ENCODE data around the gene ZC3H12A.

The ZC3H12A gene

DNA sequence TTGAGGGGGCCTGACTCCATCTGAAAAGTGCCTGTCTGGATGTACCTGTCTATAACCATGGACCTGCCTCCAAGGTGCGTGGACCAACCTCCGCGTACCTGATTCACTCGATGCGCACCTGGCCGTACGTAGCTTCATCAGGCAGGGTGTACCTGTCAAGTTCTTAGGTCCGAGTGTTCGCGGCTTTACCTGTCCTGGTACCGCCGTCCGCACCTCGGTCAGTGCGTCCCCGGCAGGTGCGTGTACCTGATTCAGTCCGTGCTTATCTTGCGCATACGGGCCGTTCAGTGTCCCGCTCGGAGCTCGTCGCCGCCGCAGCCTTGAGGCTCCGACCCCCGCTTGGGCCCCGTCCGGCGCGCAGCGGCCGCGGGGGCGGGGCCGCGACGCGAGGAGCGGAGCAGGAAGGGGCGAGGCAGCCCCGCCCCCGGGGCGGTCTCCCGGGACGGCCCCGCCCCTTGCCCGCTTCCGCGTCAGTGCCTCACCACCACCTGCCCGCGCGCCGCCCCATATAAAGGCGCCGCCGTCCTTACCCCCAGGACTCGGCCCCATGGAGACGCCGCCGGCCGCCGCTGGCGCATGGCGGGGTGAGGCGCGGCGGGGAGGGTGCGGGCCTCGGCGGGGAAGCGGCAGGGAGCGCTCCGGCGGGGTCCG, at the start of gene ZC3H12A:
TSS of gene ZC3H12A (plus strand) at position 535 of the 651 bp plus-strand sequence. CDS start 917 bp downstream, outside the sequence.
- peaks cover 48% of the 10 kb centered on the region for H3K4me1 ChIP-seq (ENCODE audit: insufficient read depth, low read length)
- H3K36me3 ChIP-seq (ENCODE audit: insufficient read depth, low read length): peaks cover 2% of the 10 kb centered on the region
- H2AFZ ChIP-seq (ENCODE audit: low read depth, low read length): peak within 1 kb of the TSS; percentile 70
- no peaks in the 10 kb centered on the region for H3K9me3 ChIP-seq (ENCODE audit: low read length)
- H3K27me3 ChIP-seq (ENCODE audit: insufficient read depth, low read length): peaks cover 25% of the 10 kb centered on the region
- peak within 1 kb of the TSS; percentile 65 for H3K4me3 ChIP-seq (ENCODE audit: low read length)

- no peaks in the 10 kb centered on the region for H3K27me3 ChIP-seq (ENCODE audit: insufficient read depth, low read length)
- H3K36me3 ChIP-seq (ENCODE audit: insufficient read depth, low read length): no peaks in the 10 kb centered on the region
- no peak overlapping the region for H2AFZ ChIP-seq (ENCODE audit: low read depth, low read length)
- H3K4me1 ChIP-seq (ENCODE audit: insufficient read depth, low read length): no peaks in the 10 kb centered on the region
- H3K9me3 ChIP-seq (ENCODE audit: low read length): no peaks in the 10 kb centered on the region
- no peak overlapping the region for H3K4me3 ChIP-seq (ENCODE audit: low read length)
These were observed 49.2 kb upstream of the ZC3H12A start for GRCh38 chr1:37425221-37425620.

DNA sequence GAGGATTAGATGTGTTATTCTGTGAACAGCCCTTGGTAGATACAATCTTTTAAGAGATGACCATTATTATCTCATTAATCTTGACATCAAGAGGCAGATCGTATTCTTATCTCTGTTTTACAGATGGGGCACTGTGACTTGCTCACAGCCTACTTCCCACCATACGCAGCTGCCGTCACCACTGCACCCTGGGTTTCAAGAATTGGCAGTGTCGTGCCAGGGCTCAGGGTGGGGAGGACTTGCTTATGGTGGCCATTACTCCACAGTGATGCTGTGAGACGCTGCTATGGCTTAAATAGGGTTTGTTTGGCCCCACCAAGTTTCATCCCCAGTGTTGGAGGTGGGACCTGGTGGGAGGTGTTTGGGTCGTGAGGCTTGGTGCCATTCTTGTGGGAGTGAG, 45.4 kb upstream of the ZC3H12A start:
- no peak overlapping the region for H3K4me3 ChIP-seq (ENCODE audit: low read length)
- no peaks in the 10 kb centered on the region for H3K9me3 ChIP-seq (ENCODE audit: low read length)
- H3K27me3 ChIP-seq (ENCODE audit: insufficient read depth, low read length): no peaks in the 10 kb centered on the region
- no peak overlapping the region for H2AFZ ChIP-seq (ENCODE audit: low read depth, low read length)
- H3K36me3 ChIP-seq (ENCODE audit: insufficient read depth, low read length): no peaks in the 10 kb centered on the region
- H3K4me1 ChIP-seq (ENCODE audit: insufficient read depth, low read length): no peaks in the 10 kb centered on the region

DNA sequence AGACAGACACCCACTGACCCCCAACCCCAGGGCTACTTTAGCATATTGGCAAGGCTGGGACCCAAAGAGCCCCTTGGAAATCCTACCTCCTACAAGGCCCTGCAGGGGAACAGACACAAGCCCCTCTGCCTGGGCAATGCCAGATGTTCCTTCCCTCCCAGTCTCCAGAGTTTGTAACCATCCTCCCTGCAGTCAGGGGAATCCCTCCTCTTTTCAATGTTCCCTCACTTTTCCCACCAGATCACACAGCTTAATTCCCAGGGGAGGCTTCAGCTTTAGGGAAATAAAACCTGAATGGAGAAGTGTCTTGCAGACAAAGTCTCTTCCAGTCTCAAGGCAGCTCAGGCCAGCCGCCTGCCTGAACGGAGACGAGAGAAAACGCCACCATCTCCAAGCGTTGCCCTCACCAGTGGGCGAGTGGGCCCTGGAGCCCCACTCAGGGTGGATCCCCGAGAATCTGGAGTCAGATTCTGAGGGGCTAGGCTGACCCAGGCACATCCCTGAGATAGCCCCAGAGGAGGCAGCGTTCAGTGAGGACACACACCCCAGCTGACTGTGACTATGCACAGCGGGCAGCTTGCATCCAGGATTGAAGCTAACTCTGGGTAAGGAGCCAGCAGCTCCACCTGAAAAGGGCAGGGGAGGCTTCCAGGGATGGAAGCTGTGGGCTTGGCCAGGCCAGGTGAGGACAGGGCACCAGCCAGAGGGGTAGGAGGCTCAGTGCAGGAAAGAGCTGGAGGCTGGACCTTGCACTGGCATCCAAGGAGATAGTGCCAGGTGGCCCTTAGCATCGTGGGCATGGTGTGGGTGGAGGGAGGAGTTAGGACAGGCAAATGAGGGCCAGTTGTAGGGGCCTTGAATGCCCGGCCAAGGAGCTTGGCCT, 44.0 kb upstream of the ZC3H12A start:
- Histone ChIP-seq H3K4me1 (ENCODE audit: insufficient read depth, low read length) (no peaks in the 10 kb centered on the region), H3K9me3 (ENCODE audit: low read length) (no peaks in the 10 kb centered on the region), H3K4me3 (ENCODE audit: low read length) (no peak overlapping the region), H3K36me3 (ENCODE audit: insufficient read depth, low read length) (no peaks in the 10 kb centered on the region), H3K27me3 (ENCODE audit: insufficient read depth, low read length) (no peaks in the 10 kb centered on the region), H2AFZ (ENCODE audit: low read depth, low read length) (no peak overlapping the region)

DNA sequence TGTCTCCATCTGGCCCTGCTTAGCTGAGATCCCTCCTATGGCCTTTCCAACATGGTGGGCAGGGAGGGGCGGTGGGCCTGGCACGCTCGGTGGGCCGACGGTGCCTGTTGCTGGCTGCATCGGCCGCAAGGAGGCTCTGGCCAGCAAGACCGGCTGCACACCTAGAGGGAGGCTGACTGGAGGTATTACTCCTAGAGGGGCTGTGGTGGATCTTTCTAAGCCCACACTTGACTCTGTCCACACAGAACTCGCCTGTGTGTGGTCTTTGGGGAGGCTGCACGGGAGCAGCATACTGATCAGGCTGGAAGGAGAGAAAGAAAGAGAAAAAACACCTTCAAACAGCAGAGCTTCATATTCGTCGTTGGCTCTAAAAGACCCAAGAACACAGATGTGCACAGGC, 41.7 kb upstream of the ZC3H12A start:
- H3K4me3 ChIP-seq (ENCODE audit: low read length): no peak overlapping the region
- no peaks in the 10 kb centered on the region for H3K4me1 ChIP-seq (ENCODE audit: insufficient read depth, low read length)
- H2AFZ ChIP-seq (ENCODE audit: low read depth, low read length): no peak overlapping the region
- H3K27me3 ChIP-seq (ENCODE audit: insufficient read depth, low read length): peaks cover 8% of the 10 kb centered on the region
- H3K36me3 ChIP-seq (ENCODE audit: insufficient read depth, low read length): no peaks in the 10 kb centered on the region
- no peaks in the 10 kb centered on the region for H3K9me3 ChIP-seq (ENCODE audit: low read length)

DNA sequence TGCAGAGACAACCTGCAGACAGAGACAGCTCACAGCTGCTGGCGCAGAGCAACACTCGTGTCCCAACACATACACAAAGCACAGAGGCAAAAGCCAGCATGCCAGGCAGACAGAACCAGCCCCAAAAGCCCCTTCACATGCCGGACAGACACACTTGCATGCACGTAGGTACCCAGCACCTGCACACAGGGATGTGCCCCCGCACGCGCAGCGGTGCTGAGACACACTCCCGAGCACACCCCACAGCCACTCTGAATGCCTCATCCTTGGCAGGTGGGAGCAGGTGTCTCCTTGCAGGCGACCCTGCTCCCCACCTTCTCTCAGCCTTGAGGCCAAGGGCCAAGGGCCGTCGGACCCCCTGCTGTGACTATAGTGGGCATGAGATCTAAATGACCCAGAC, 41.2 kb upstream of the ZC3H12A start:
- Histone ChIP-seq H3K4me3 (ENCODE audit: low read length) (no peak overlapping the region), H3K9me3 (ENCODE audit: low read length) (no peaks in the 10 kb centered on the region), H3K36me3 (ENCODE audit: insufficient read depth, low read length) (no peaks in the 10 kb centered on the region), H3K27me3 (ENCODE audit: insufficient read depth, low read length) (peaks cover 8% of the 10 kb centered on the region), H3K4me1 (ENCODE audit: insufficient read depth, low read length) (no peaks in the 10 kb centered on the region), H2AFZ (ENCODE audit: low read depth, low read length) (no peak overlapping the region)

DNA sequence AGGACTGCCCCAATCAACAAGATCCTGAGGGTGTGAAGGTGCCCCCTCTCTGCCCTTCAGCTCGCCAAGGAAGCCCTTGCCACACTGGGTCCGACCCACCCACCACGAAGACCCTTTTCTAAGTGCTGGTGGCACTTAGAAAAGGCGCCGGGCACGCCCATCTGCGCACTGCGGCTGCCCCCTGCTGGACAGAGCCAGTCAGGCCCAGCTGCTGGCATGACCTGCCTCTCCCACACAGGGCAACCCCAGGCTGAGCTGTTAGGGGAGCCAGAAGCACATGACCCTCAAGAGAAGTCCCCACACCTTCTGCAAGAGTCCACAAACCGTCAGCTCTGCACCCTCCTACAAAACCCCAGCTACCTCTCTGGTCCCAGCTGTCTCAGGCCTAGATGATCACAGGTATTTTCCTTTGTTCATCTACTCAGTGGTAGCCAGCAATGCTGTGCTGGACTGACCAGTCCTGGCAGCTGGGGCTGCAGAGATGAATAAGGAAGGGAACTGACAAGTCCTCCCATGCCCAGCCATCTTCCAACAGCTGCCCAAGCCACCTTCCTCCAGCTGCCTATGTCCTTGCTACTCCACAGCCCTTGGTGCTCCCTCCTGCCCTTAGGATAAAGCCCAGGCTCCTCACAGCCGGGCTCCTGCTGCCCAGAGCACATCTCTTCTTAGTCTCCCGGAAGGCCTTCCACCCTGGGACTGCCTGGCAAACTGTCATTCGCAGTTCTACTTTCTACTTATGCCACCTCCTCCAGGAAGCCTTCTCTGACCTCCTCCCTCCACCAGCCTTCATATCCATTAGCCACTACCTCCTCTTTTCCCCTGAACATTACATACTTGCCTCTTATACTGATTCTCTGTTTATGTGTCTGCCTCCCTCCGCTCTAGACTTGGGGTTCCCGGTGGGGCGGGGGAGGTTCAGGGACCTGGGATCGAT, 39.8 kb upstream of the ZC3H12A start:
- Histone ChIP-seq H3K4me1 (ENCODE audit: insufficient read depth, low read length) (no peaks in the 10 kb centered on the region), H3K4me3 (ENCODE audit: low read length) (no peak overlapping the region), H3K9me3 (ENCODE audit: low read length) (no peaks in the 10 kb centered on the region), H3K36me3 (ENCODE audit: insufficient read depth, low read length) (no peaks in the 10 kb centered on the region), H3K27me3 (ENCODE audit: insufficient read depth, low read length) (peaks cover 8% of the 10 kb centered on the region), H2AFZ (ENCODE audit: low read depth, low read length) (no peak overlapping the region)

- Histone ChIP-seq H3K4me3 (ENCODE audit: low read length) (no peak overlapping the region), H3K36me3 (ENCODE audit: insufficient read depth, low read length) (no peaks in the 10 kb centered on the region), H3K9me3 (ENCODE audit: low read length) (no peaks in the 10 kb centered on the region), H3K4me1 (ENCODE audit: insufficient read depth, low read length) (no peaks in the 10 kb centered on the region), H2AFZ (ENCODE audit: low read depth, low read length) (no peak overlapping the region), H3K27me3 (ENCODE audit: insufficient read depth, low read length) (peaks cover 12% of the 10 kb centered on the region)
These were observed 37.3 kb upstream of the ZC3H12A start for GRCh38 chr1:37437087-37437486.

- Histone ChIP-seq H2AFZ (ENCODE audit: low read depth, low read length) (no peak overlapping the region), H3K36me3 (ENCODE audit: insufficient read depth, low read length) (no peaks in the 10 kb centered on the region), H3K4me3 (ENCODE audit: low read length) (no peak overlapping the region), H3K27me3 (ENCODE audit: insufficient read depth, low read length) (peaks cover 16% of the 10 kb centered on the region), H3K9me3 (ENCODE audit: low read length) (no peaks in the 10 kb centered on the region), H3K4me1 (ENCODE audit: insufficient read depth, low read length) (no peaks in the 10 kb centered on the region)
These were observed 36.1 kb upstream of the ZC3H12A start for GRCh38 chr1:37438037-37438868.

DNA sequence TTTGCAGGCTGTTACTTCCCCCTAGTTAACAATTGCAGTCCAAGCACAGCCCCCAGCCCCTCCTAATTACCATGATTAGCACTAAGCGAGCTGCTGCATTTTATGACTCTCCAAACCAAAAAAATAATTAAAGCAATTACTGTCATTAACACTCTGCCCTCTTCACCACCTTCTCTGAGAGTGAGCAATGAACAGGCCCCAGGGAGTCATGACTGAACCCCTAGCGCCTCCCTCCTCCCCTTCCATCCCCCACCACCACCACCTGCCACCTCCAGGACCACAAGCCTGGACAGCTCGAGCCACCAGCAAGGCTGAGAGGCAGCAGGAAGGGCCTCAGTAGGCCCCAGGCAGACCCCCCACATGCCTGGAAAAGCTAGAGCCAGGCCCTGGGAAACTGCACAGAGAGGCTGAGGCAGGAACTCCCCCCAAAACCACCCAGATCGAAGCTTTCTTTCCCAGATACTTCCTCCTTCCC, 35.5 kb upstream of the ZC3H12A start:
- Histone ChIP-seq H3K27me3 (ENCODE audit: insufficient read depth, low read length) (peaks cover 16% of the 10 kb centered on the region), H2AFZ (ENCODE audit: low read depth, low read length) (no peak overlapping the region), H3K4me1 (ENCODE audit: insufficient read depth, low read length) (no peaks in the 10 kb centered on the region), H3K4me3 (ENCODE audit: low read length) (no peak overlapping the region), H3K36me3 (ENCODE audit: insufficient read depth, low read length) (no peaks in the 10 kb centered on the region), H3K9me3 (ENCODE audit: low read length) (no peaks in the 10 kb centered on the region)

DNA sequence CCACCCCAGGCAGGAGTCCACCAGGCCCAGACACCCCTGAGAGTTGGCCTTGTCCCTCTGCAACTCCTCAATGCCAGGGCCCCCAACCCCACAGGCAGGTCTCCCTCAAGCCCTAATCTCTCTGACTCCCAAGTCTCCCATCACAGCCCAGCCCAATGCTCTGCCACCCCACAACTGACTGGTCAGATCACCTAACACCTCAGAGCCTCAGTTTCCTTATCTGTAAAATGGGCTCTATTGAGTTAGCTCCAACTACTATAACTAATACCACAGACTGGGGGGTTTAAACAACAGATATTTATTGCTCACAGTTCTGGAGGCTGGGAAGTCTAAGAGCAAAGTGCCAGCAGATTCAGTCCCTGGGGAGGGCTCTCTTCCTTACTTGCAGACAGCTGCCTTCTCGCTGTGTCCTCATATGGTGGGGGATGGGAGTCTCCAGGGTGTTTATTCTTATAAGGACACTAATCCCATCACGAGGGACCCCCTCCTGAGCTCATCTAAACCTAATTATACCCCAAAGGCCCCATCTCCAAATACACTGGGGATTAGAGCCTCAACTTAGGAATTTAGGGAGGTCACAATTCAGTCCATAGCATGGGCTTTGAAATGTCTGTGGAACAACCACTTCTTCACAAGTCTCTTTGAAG, 34.9 kb upstream of the ZC3H12A start:
- H3K27me3 ChIP-seq (ENCODE audit: insufficient read depth, low read length): peaks cover 16% of the 10 kb centered on the region

GRCh38 chr1:37441490-37441889, 32.9 kb upstream of the ZC3H12A start:
- Histone ChIP-seq H3K4me3 (ENCODE audit: low read length) (no peak overlapping the region), H2AFZ (ENCODE audit: low read depth, low read length) (no peak overlapping the region), H3K4me1 (ENCODE audit: insufficient read depth, low read length) (no peaks in the 10 kb centered on the region), H3K36me3 (ENCODE audit: insufficient read depth, low read length) (no peaks in the 10 kb centered on the region), H3K9me3 (ENCODE audit: low read length) (no peaks in the 10 kb centered on the region), H3K27me3 (ENCODE audit: insufficient read depth, low read length) (peaks cover 13% of the 10 kb centered on the region)

More for the DNA sequence above, 34.9 kb upstream of the ZC3H12A start:
- H3K36me3 ChIP-seq (ENCODE audit: insufficient read depth, low read length): no peaks in the 10 kb centered on the region
- H3K4me1 ChIP-seq (ENCODE audit: insufficient read depth, low read length): no peaks in the 10 kb centered on the region
- no peak overlapping the region for H3K4me3 ChIP-seq (ENCODE audit: low read length)
- H3K9me3 ChIP-seq (ENCODE audit: low read length): no peaks in the 10 kb centered on the region
- no peak overlapping the region for H2AFZ ChIP-seq (ENCODE audit: low read depth, low read length)
